Measurements from ENCODE around the gene RNF181. TPM values are rescaled to one million over a fixed set of nuclear protein-coding genes. Genes with fewer than 3 reads are reported as not detected.

RNF181 gene
- total and polyA plus RNA-seq, 2 of the 13 experiments (the other 11 are each of a cell fraction or from before 2014, with no cell fraction given) = 224 to 578 TPM

DNA sequence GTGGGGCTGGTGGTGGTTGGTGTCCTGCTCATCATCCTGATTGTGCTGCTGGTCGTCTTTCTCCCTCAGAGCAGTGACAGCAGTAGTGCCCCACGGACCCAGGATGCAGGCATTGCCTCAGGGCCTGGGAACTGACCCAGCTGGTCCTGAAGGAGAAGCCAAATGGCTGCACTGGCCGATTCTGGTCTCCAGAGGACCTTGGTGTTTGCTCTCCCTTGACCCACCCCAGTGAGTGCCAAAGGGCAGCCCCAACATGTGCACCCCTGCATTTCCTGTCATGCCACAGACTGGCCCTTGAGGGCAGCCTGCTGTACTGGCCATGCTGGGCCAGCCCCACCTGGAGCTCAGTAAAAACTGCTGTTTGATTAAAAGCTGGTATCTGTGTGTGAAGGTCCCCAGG is 2.5 kb upstream of the RNF181 start (continued):
- TF ChIP-seq PTBP1 (IDR thresholded peaks at IDR 0.05; ENCODE audit: low read depth, low read length, poor library complexity, severe bottlenecking) = no peak
- TF ChIP-seq CREB1 (IDR thresholded peaks at IDR 0.05) = no peak
- no peak for TF ChIP-seq CREB1 (CRISPR knock-in tag; IDR thresholded peaks at IDR 0.05)
- no peak for TF ChIP-seq IKZF1 (IDR thresholded peaks at IDR 0.05)
- peak; percentile 40; the same call in 1 of the 2 replicates for TF ChIP-seq THAP11 (CRISPR knock-in tag; IDR thresholded peaks at IDR 0.05)
- no peak for TF ChIP-seq EP300 (IDR thresholded peaks at IDR 0.05; ENCODE audit: low read depth in 2 of 2, low read length in 2 of 2)
- TF ChIP-seq EP300 (CRISPR knock-in tag; IDR thresholded peaks at IDR 0.05; ENCODE audit: borderline replicate concordance) = no peak
- peak; percentile 35; the same call in 1 of the 2 replicates for TF ChIP-seq TBX2 (CRISPR knock-in tag; IDR thresholded peaks at IDR 0.05; ENCODE audit: borderline replicate concordance)
- no peak for TF ChIP-seq ATM (IDR thresholded peaks at IDR 0.05; ENCODE audit: borderline replicate concordance)
- no peak for TF ChIP-seq ZNF253 (CRISPR knock-in tag; IDR thresholded peaks at IDR 0.05; ENCODE audit: borderline replicate concordance)
- no peak for TF ChIP-seq NFYB (CRISPR knock-in tag; IDR thresholded peaks at IDR 0.05)
- 0 out of 2 replicates have a peak, but pooled peaks have one; percentile 33 for TF ChIP-seq ESRRA (CRISPR knock-in tag; IDR thresholded peaks at IDR 0.05; ENCODE audit: low read depth)
- no peak for TF ChIP-seq HOXA9 (CRISPR knock-in tag; IDR thresholded peaks at IDR 0.05; ENCODE audit: borderline replicate concordance)
- TF ChIP-seq SAFB2 (CRISPR knock-in tag; IDR thresholded peaks at IDR 0.05; ENCODE audit: borderline replicate concordance, low read depth) = no peak
- TF ChIP-seq, protein P1, sequence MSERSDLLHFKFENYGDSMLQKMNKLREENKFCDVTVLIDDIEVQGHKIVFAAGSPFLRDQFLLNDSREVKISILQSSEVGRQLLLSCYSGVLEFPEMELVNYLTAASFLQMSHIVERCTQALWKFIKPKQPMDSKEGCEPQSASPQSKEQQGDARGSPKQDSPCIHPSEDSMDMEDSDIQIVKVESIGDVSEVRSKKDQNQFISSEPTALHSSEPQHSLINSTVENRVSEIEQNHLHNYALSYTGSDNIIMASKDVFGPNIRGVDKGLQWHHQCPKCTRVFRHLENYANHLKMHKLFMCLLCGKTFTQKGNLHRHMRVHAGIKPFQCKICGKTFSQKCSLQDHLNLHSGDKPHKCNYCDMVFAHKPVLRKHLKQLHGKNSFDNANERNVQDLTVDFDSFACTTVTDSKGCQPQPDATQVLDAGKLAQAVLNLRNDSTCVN (CRISPR knock-in tag; IDR thresholded peaks at IDR 0.05; ENCODE audit: borderline replicate concordance) = peak; percentile 76; the same call in 1 of the 2 replicates
- no peak for TF ChIP-seq HHEX (CRISPR knock-in tag; IDR thresholded peaks at IDR 0.05)
- TF ChIP-seq NFE2L2 (IDR thresholded peaks at IDR 0.05; ENCODE audit: low read length) = no peak
- TF ChIP-seq UBTF (CRISPR knock-in tag; IDR thresholded peaks at IDR 0.05) = no peak
- peak; percentile 50; the same call in 1 of the 2 replicates for TF ChIP-seq ZNF121 (CRISPR knock-in tag; IDR thresholded peaks at IDR 0.05)
- TF ChIP-seq LCORL (IDR thresholded peaks at IDR 0.05) = no peak
- peak; percentile 87 for TF ChIP-seq LCORL (CRISPR knock-in tag; IDR thresholded peaks at IDR 0.05)
- TF ChIP-seq FOXA1 (IDR thresholded peaks at IDR 0.05) = no peak
- no peak for TF ChIP-seq FOXA1 (CRISPR knock-in tag; IDR thresholded peaks at IDR 0.05)
- TF ChIP-seq HDAC1 (CRISPR knock-in tag; IDR thresholded peaks at IDR 0.05) = no peak
- no peak for TF ChIP-seq ZNF354B (CRISPR knock-in tag; IDR thresholded peaks at IDR 0.05)
- TF ChIP-seq NPAS2 (CRISPR knock-in tag; IDR thresholded peaks at IDR 0.05; ENCODE audit: borderline replicate concordance) = no peak
- no peak for TF ChIP-seq CREM (IDR thresholded peaks at IDR 0.05)
- TF ChIP-seq CREM (CRISPR knock-in tag; IDR thresholded peaks at IDR 0.05) = no peak
- no peak for TF ChIP-seq ZNF30 (CRISPR knock-in tag; IDR thresholded peaks at IDR 0.05)
- TF ChIP-seq, protein P2, sequence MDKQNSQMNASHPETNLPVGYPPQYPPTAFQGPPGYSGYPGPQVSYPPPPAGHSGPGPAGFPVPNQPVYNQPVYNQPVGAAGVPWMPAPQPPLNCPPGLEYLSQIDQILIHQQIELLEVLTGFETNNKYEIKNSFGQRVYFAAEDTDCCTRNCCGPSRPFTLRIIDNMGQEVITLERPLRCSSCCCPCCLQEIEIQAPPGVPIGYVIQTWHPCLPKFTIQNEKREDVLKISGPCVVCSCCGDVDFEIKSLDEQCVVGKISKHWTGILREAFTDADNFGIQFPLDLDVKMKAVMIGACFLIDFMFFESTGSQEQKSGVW (CRISPR knock-in tag; IDR thresholded peaks at IDR 0.05; ENCODE audit: borderline replicate concordance) = no peak
- TF ChIP-seq ZNF549 (CRISPR knock-in tag; IDR thresholded peaks at IDR 0.05) = no peak
- TF ChIP-seq DRAP1 (CRISPR knock-in tag; IDR thresholded peaks at IDR 0.05) = no peak
